HG03039 (cell line): Measurements from ENCODE around the gene KMT2D.
"Not testable (repeated sequence)": the region's sequence is repeated elsewhere in the genome, so short reads cannot be mapped to it uniquely, and the experiment has no call there.

Source experiments
- ATAC-seq: cut with Tn5 transposase; IDR thresholded peaks from one replicate; pipeline ENCODE4 v1.9.1; 2021; ENCODE audit warnings: mild to moderate bottlenecking, moderate library complexity; ENCODE audit not compliant: unreplicated experiment

Gene KMT2D

GRCh38 chr12:49089821-49090773 lies 29.5 kb upstream of the KMT2D start:
- ATAC-seq = no peak

GRCh38 chr12:49088932-49089330 lies 28.3 kb upstream of the KMT2D start:
- no peak for ATAC-seq

- ATAC-seq = peak; percentile 69
Observed at GRCh38 chr12:49088150-49088931, 27.7 kb upstream of the KMT2D start.

- no peak for ATAC-seq
Observed at GRCh38 chr12:49086116-49086515, 25.5 kb upstream of the KMT2D start.

GRCh38 chr12:49084438-49084837 lies 23.8 kb upstream of the KMT2D start:
- no peak for ATAC-seq

GRCh38 chr12:49079793-49080192 lies 19.2 kb upstream of the KMT2D start:
- ATAC-seq = no peak

- ATAC-seq = no peak
Observed at GRCh38 chr12:49070971-49071370, 10.4 kb upstream of the KMT2D start.

- peak; percentile 97 for ATAC-seq
Observed at GRCh38 chr12:49069507-49070346, 9.1 kb upstream of the KMT2D start, which contains the start of gene RHEBL1. Gene RHEBL1, minus strand, starts transcription at chr12:49069979. Its CDS starts 194 bp downstream, at chr12:49069785.

- ATAC-seq = no peak
Observed at GRCh38 chr12:49068879-49069506, 8.4 kb upstream of the KMT2D start.

- no peak for ATAC-seq
Observed at GRCh38 chr12:49066120-49066519, 5.5 kb upstream of the KMT2D start.

GRCh38 chr12:49064767-49065152 lies 4.2 kb upstream of the KMT2D start:
- no peak for ATAC-seq

GRCh38 chr12:49061916-49062315 lies 1.3 kb upstream of the KMT2D start:
- ATAC-seq = not testable (repeated sequence)

- ATAC-seq = no peak
Observed at GRCh38 chr12:49061157-49061650, 610 bp upstream of the KMT2D start.

GRCh38 chr12:49059299-49060171 lies 1.1 kb downstream of the KMT2D start:
- no peak for ATAC-seq

- no peak for ATAC-seq
Observed at GRCh38 chr12:49059045-49059298, 1.6 kb downstream of the KMT2D start.

GRCh38 chr12:49058366-49059044 lies 2.1 kb downstream of the KMT2D start:
- ATAC-seq = no peak

GRCh38 chr12:49057888-49058287 lies 2.7 kb downstream of the KMT2D start:
- no peak for ATAC-seq

GRCh38 chr12:49055978-49056754 lies 4.4 kb downstream of the KMT2D start:
- peak; percentile 58 for ATAC-seq
